ENCODE measurements around the gene FNDC8. TPM values are rescaled to one million over a fixed set of nuclear protein-coding genes. Genes with fewer than 3 reads are reported as not detected.

FNDC8 gene
- total RNA-seq, 1 donor from 2014 or later, result not detected

GRCh38 chr17:35076874-35077273 lies 44.5 kb upstream of the FNDC8 start:
- Histone ChIP-seq H3K4me1 (peaks cover 29% of the 10 kb centered on the region), H3K27me3 (no peaks in the 10 kb centered on the region), H3K4me3 (no peak overlapping the region), H3K36me3 (no peaks in the 10 kb centered on the region), H3K9me3 (no peaks in the 10 kb centered on the region), H3K27ac (no peak overlapping the region)
- TF ChIP-seq CTCF (IDR thresholded peaks at IDR 0.05) (no peak), POLR2A (IDR thresholded peaks at IDR 0.05) (no peak), POLR2AphosphoS5 (IDR thresholded peaks at IDR 0.05; ENCODE audit: insufficient read depth in 1 of 2, low read depth in 1 of 2) (no peak)
- intact Hi-C loops (cut with DNase I), result no loop called here
- DNase-seq (ENCODE audit: extremely low spot score in 2 of 2), result no peak

DNA sequence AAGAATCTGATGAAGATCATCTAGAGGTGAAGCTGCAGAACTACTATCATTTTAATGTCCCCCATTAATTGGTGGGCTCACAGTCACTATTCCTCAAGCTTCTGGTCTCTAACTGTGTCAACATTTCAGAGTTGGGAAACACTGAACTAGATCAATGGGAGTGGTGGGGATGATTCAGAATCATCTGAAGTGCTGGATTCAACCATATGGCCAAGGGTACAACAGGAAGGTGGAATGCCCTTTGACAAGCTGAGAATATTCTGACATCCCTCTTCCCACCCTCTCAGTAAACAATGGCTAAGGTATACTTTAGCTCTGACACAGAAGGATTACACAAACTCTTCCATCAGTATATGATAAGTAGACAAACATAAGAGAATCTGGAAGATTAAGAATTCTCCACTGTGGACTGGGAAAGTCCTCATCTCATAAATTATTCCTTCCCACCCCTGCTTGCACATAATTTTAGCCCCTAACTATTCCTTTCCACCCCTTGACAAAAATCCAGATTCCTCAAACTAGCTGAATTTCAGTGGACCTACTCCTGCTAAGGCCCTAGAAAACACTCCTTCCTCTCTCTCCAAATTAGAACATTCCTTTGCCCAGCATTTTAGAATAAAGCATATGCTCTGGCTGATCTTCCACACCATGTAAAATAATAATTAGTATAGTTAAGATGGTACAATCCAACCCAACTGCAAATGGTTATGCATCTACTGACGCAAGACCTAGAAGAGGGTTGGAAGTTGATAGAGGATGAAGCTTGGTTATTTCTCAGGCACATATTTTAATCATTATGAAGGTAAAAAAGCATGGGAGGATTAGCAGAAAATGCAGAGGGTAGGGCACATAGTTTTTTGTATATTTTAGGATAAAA lies 41.6 kb upstream of the FNDC8 start:
- intact Hi-C loops (cut with DNase I), result loop anchor here (10.0 kb wide), 1 partner anchor 55 kb away; no protein-coding TSS in a partner anchor
- Histone ChIP-seq H3K27me3 (no peaks in the 10 kb centered on the region), H3K36me3 (no peaks in the 10 kb centered on the region), H3K4me1 (peaks cover 38% of the 10 kb centered on the region), H3K9me3 (no peaks in the 10 kb centered on the region), H3K4me3 (no peak overlapping the region), H3K27ac (no peak overlapping the region)
- DNase-seq (ENCODE audit: extremely low spot score in 2 of 2), result no peak
- TF ChIP-seq CTCF (IDR thresholded peaks at IDR 0.05) (no peak), POLR2AphosphoS5 (IDR thresholded peaks at IDR 0.05; ENCODE audit: insufficient read depth in 1 of 2, low read depth in 1 of 2) (peak in 1 of 2 donors; percentile 30), POLR2A (IDR thresholded peaks at IDR 0.05) (no peak)

DNA sequence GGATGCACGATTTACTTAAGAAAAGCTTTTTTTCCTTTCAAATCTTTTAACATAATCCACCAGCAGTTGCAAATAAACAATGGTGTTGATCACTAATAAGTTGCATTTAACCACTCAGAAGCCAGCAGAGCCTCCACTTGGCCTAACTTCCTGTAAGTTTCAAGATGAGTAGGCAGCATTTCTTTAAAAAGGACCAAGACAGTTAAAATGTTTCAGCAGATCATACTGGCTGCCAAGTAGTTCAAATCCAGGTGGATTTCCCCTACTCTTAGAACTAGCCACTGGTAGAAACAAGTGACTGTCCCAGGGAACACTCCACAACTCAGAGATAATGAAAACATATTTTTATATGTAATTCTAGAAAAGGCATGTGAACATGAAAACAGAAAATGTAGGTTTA lies 40.9 kb upstream of the FNDC8 start:
- Histone ChIP-seq H3K4me3 (no peak overlapping the region), H3K27me3 (no peaks in the 10 kb centered on the region), H3K4me1 (peaks cover 34% of the 10 kb centered on the region), H3K9me3 (no peaks in the 10 kb centered on the region), H3K27ac (no peak overlapping the region), H3K36me3 (no peaks in the 10 kb centered on the region)
- no peak for DNase-seq (ENCODE audit: extremely low spot score in 2 of 2)
- no peak for TF ChIP-seq POLR2AphosphoS5 (IDR thresholded peaks at IDR 0.05; ENCODE audit: insufficient read depth in 1 of 2, low read depth in 1 of 2)
- TF ChIP-seq CTCF (IDR thresholded peaks at IDR 0.05), result no peak
- no peak for TF ChIP-seq POLR2A (IDR thresholded peaks at IDR 0.05)
- intact Hi-C loops (cut with DNase I), result loop anchor here (10.0 kb wide), 1 partner anchor 56 kb away; no protein-coding TSS in a partner anchor

- intact Hi-C loops (cut with DNase I), result loop anchor here (10.0 kb wide), 1 partner anchor 57 kb away; no protein-coding TSS in a partner anchor
- Histone ChIP-seq H3K9me3 (no peaks in the 10 kb centered on the region), H3K36me3 (no peaks in the 10 kb centered on the region), H3K4me3 (no peak overlapping the region), H3K27me3 (no peaks in the 10 kb centered on the region), H3K4me1 (peaks cover 38% of the 10 kb centered on the region), H3K27ac (no peak overlapping the region)
- DNase-seq (ENCODE audit: extremely low spot score in 2 of 2), result no peak
- no peak for TF ChIP-seq POLR2A (IDR thresholded peaks at IDR 0.05)
Measured at GRCh38 chr17:35081638-35082037, 39.8 kb upstream of the FNDC8 start.

GRCh38 chr17:35082073-35082657 lies 39.2 kb upstream of the FNDC8 start:
- no peak for TF ChIP-seq CTCF (IDR thresholded peaks at IDR 0.05)
- no peak for TF ChIP-seq POLR2A (IDR thresholded peaks at IDR 0.05)
- no peak for TF ChIP-seq POLR2AphosphoS5 (IDR thresholded peaks at IDR 0.05; ENCODE audit: insufficient read depth in 1 of 2, low read depth in 1 of 2)
- Histone ChIP-seq H3K36me3 (no peaks in the 10 kb centered on the region), H3K4me1 (peaks cover 44% of the 10 kb centered on the region), H3K27me3 (no peaks in the 10 kb centered on the region), H3K9me3 (no peaks in the 10 kb centered on the region), H3K27ac (no peak overlapping the region), H3K4me3 (no peak overlapping the region)
- intact Hi-C loops (cut with DNase I), result loop anchor here (10.0 kb wide), 1 partner anchor 57 kb away; no protein-coding TSS in a partner anchor
- DNase-seq (ENCODE audit: extremely low spot score in 2 of 2), result no peak

Data from vagina (tissue), 2 donors.